ENCODE data around the gene RELT.
A peak's percentile ranks its signal among the peaks of the same experiment; 100 is the strongest.

Gene RELT

GRCh38 chr11:73386546-73386945, 10.3 kb downstream of the RELT start:
- H3K9me3 ChIP-seq (ENCODE audit: control insufficient read depth, insufficient read depth, low read depth, low read length): no peaks in the 10 kb centered on the region
- no peaks in the 10 kb centered on the region for H3K36me3 ChIP-seq (ENCODE audit: control insufficient read depth, insufficient read depth, low read length)
- H3K9ac ChIP-seq (ENCODE audit: low read length): no peak overlapping the region
- no peak overlapping the region for H3K27ac ChIP-seq (ENCODE audit: low read depth, low read length)
- H3K4me1 ChIP-seq (ENCODE audit: control insufficient read depth, insufficient read depth, low read length): peaks cover 45% of the 10 kb centered on the region
- H3K27me3 ChIP-seq (ENCODE audit: control insufficient read depth, insufficient read depth, low read length): no peaks in the 10 kb centered on the region
- no peak overlapping the region for H3K4me3 ChIP-seq (ENCODE audit: low read depth, low read length)

GRCh38 chr11:73387594-73388264, 11.5 kb downstream of the RELT start:
- H3K36me3 ChIP-seq (ENCODE audit: control insufficient read depth, insufficient read depth, low read length): no peaks in the 10 kb centered on the region
- no peak overlapping the region for H3K4me3 ChIP-seq (ENCODE audit: low read depth, low read length)
- no peak overlapping the region for H3K27ac ChIP-seq (ENCODE audit: low read depth, low read length)
- H3K9ac ChIP-seq (ENCODE audit: low read length): peak overlapping the region; percentile 25
- H3K27me3 ChIP-seq (ENCODE audit: control insufficient read depth, insufficient read depth, low read length): no peaks in the 10 kb centered on the region
- no peaks in the 10 kb centered on the region for H3K9me3 ChIP-seq (ENCODE audit: control insufficient read depth, insufficient read depth, low read depth, low read length)
- peaks cover 45% of the 10 kb centered on the region for H3K4me1 ChIP-seq (ENCODE audit: control insufficient read depth, insufficient read depth, low read length)

GRCh38 chr11:73388265-73389133, 12.3 kb downstream of the RELT start:
- Histone ChIP-seq H3K27me3 (ENCODE audit: control insufficient read depth, insufficient read depth, low read length) (no peaks in the 10 kb centered on the region), H3K4me3 (ENCODE audit: low read depth, low read length) (no peak overlapping the region), H3K27ac (ENCODE audit: low read depth, low read length) (no peak overlapping the region), H3K9me3 (ENCODE audit: control insufficient read depth, insufficient read depth, low read depth, low read length) (no peaks in the 10 kb centered on the region), H3K4me1 (ENCODE audit: control insufficient read depth, insufficient read depth, low read length) (peaks cover 44% of the 10 kb centered on the region), H3K9ac (ENCODE audit: low read length) (peak overlapping the region; percentile 13), H3K36me3 (ENCODE audit: control insufficient read depth, insufficient read depth, low read length) (no peaks in the 10 kb centered on the region)

GRCh38 chr11:73389134-73389525, 12.9 kb downstream of the RELT start:
- no peaks in the 10 kb centered on the region for H3K27me3 ChIP-seq (ENCODE audit: control insufficient read depth, insufficient read depth, low read length)
- H3K9me3 ChIP-seq (ENCODE audit: control insufficient read depth, insufficient read depth, low read depth, low read length): no peaks in the 10 kb centered on the region
- H3K4me3 ChIP-seq (ENCODE audit: low read depth, low read length): no peak overlapping the region
- no peak overlapping the region for H3K27ac ChIP-seq (ENCODE audit: low read depth, low read length)
- H3K4me1 ChIP-seq (ENCODE audit: control insufficient read depth, insufficient read depth, low read length): peaks cover 38% of the 10 kb centered on the region
- H3K9ac ChIP-seq (ENCODE audit: low read length): no peak overlapping the region
- no peaks in the 10 kb centered on the region for H3K36me3 ChIP-seq (ENCODE audit: control insufficient read depth, insufficient read depth, low read length)

GRCh38 chr11:73389916-73390315, 13.7 kb downstream of the RELT start:
- Histone ChIP-seq H3K27me3 (ENCODE audit: control insufficient read depth, insufficient read depth, low read length) (no peaks in the 10 kb centered on the region), H3K4me1 (ENCODE audit: control insufficient read depth, insufficient read depth, low read length) (peaks cover 38% of the 10 kb centered on the region), H3K36me3 (ENCODE audit: control insufficient read depth, insufficient read depth, low read length) (no peaks in the 10 kb centered on the region), H3K9ac (ENCODE audit: low read length) (no peak overlapping the region), H3K9me3 (ENCODE audit: control insufficient read depth, insufficient read depth, low read depth, low read length) (no peaks in the 10 kb centered on the region), H3K4me3 (ENCODE audit: low read depth, low read length) (no peak overlapping the region), H3K27ac (ENCODE audit: low read depth, low read length) (no peak overlapping the region)

GRCh38 chr11:73390601-73391565, 14.7 kb downstream of the RELT start:
- no peaks in the 10 kb centered on the region for H3K27me3 ChIP-seq (ENCODE audit: control insufficient read depth, insufficient read depth, low read length)
- no peak overlapping the region for H3K27ac ChIP-seq (ENCODE audit: low read depth, low read length)
- H3K4me3 ChIP-seq (ENCODE audit: low read depth, low read length): no peak overlapping the region
- H3K36me3 ChIP-seq (ENCODE audit: control insufficient read depth, insufficient read depth, low read length): 0 out of 2 replicates have a peak, but pooled peaks cover 3% of the 10 kb centered on the region
- peaks cover 32% of the 10 kb centered on the region for H3K4me1 ChIP-seq (ENCODE audit: control insufficient read depth, insufficient read depth, low read length)
- no peak overlapping the region for H3K9ac ChIP-seq (ENCODE audit: low read length)
- H3K9me3 ChIP-seq (ENCODE audit: control insufficient read depth, insufficient read depth, low read depth, low read length): no peaks in the 10 kb centered on the region

- H3K4me3 ChIP-seq (ENCODE audit: low read depth, low read length): no peak overlapping the region
- H3K36me3 ChIP-seq (ENCODE audit: control insufficient read depth, insufficient read depth, low read length): 0 out of 2 replicates have a peak, but pooled peaks cover 3% of the 10 kb centered on the region
- H3K27me3 ChIP-seq (ENCODE audit: control insufficient read depth, insufficient read depth, low read length): no peaks in the 10 kb centered on the region
- no peak overlapping the region for H3K9ac ChIP-seq (ENCODE audit: low read length)
- no peak overlapping the region for H3K27ac ChIP-seq (ENCODE audit: low read depth, low read length)
- no peaks in the 10 kb centered on the region for H3K9me3 ChIP-seq (ENCODE audit: control insufficient read depth, insufficient read depth, low read depth, low read length)
- H3K4me1 ChIP-seq (ENCODE audit: control insufficient read depth, insufficient read depth, low read length): peaks cover 26% of the 10 kb centered on the region
These were observed 15.5 kb downstream of the RELT start for GRCh38 chr11:73391665-73392064.

GRCh38 chr11:73392108-73393010, 16.2 kb downstream of the RELT start:
- H3K27ac ChIP-seq (ENCODE audit: low read depth, low read length): no peak overlapping the region

GRCh38 chr11:73393011-73393380, 16.8 kb downstream of the RELT start:
- Histone ChIP-seq H3K9ac (ENCODE audit: low read length) (no peak overlapping the region), H3K36me3 (ENCODE audit: control insufficient read depth, insufficient read depth, low read length) (0 out of 2 replicates have a peak, but pooled peaks cover 3% of the 10 kb centered on the region), H3K27me3 (ENCODE audit: control insufficient read depth, insufficient read depth, low read length) (no peaks in the 10 kb centered on the region), H3K9me3 (ENCODE audit: control insufficient read depth, insufficient read depth, low read depth, low read length) (no peaks in the 10 kb centered on the region), H3K4me3 (ENCODE audit: low read depth, low read length) (no peak overlapping the region), H3K4me1 (ENCODE audit: control insufficient read depth, insufficient read depth, low read length) (peaks cover 17% of the 10 kb centered on the region), H3K27ac (ENCODE audit: low read depth, low read length) (no peak overlapping the region)

More at GRCh38 chr11:73392108-73393010, 16.2 kb downstream of the RELT start:
- Histone ChIP-seq H3K4me1 (ENCODE audit: control insufficient read depth, insufficient read depth, low read length) (peaks cover 23% of the 10 kb centered on the region), H3K36me3 (ENCODE audit: control insufficient read depth, insufficient read depth, low read length) (0 out of 2 replicates have a peak, but pooled peaks cover 3% of the 10 kb centered on the region), H3K27me3 (ENCODE audit: control insufficient read depth, insufficient read depth, low read length) (no peaks in the 10 kb centered on the region), H3K9ac (ENCODE audit: low read length) (no peak overlapping the region), H3K4me3 (ENCODE audit: low read depth, low read length) (no peak overlapping the region), H3K9me3 (ENCODE audit: control insufficient read depth, insufficient read depth, low read depth, low read length) (no peaks in the 10 kb centered on the region)

Data from HUES6 (cell line).